ENCODE measurements around the gene CACNG5.
"Not testable (repeated sequence)": the region's sequence is repeated elsewhere in the genome, so short reads cannot be mapped to it uniquely, and the experiment has no call there.

The CACNG5 gene

GRCh38 chr17:66850692-66851091 lies 15.8 kb downstream of the CACNG5 start:
- no peak for DNase-seq

DNA sequence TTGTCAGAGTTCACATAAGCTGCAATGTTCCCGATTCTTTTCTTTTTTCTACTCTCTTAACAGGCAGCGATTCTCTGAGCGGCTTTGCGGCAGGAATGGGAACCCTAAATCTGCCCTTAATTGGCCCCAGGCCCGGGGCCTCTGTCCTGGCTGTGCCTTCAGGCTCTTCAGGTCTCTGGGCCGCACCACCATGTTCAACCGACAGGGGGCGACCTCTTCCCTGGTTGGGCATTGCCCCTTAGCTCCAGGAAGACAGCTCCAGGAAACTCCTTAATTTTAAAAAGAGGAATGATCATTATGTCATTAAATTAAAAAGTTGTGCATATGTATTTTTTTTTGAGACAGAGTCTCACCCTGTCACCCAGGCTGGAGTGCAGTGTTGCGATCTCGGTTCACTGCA lies 20.3 kb downstream of the CACNG5 start:
- DNase-seq: peak in 1 of 2 donors; percentile 25

DNA sequence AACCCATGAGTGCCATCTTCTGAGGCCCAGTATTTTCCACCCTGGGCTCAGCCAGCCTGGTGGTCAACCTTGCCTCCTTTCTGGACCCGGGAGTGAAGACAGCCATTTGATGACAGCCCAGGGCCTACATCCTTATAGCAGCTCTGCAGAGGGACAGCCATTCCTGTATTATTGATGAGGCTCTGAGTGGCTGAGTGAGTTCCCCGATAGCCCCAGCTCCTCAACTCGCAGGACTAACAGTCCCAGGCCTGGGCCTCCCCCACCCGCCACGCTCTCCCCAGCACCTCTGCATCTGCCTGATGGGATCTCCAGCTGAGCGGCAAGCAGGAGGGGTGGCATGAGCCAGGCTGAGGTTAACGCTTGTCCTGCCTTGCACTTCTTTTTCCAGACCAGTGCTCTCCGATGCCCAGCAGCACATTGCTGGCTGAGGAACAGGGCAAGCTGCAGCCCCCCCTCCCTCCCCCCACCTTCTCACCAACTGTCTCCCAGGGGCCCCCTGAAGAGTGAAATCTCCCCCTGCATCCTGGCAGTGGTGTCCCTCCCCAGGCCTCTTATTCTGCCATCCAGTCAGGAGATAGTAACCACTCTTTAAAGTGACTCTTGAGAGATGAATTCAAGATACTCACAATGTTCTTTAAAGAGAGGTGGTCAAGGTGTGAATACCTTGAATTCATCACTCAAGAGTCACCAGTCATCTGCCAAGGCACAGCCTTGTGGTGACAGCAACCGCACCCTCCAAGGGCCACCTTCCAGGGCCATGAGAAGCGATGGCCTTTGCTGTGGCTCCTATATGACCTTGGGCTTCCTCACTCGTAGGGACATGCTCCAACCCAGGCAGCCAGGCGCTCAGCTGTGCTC lies 23.5 kb downstream of the CACNG5 start:
- DNase-seq: no peak

DNA sequence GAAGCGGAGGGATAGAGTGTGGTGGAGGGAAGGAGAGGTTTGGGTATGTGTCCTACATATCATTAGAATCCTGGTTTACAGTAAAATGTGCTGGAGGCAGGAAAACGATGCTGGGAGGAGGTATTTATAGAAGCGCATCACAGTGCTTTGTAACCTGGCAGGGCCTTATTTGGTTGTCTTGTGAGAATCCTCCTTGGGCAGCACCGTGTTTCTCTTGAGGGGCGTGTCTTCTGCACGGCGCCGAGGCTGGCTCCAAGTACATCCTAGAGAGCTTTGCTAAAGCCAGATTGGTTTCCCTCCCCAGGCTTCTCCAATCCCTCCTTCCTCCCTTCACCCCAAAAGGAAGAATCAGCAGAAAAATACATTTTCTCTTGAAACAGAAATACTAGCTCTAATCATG lies 24.4 kb downstream of the CACNG5 start:
- no peak for DNase-seq

GRCh38 chr17:66860204-66860603 lies 25.3 kb downstream of the CACNG5 start:
- no peak for DNase-seq

GRCh38 chr17:66863820-66864219 lies 28.9 kb downstream of the CACNG5 start:
- no peak for DNase-seq

DNA sequence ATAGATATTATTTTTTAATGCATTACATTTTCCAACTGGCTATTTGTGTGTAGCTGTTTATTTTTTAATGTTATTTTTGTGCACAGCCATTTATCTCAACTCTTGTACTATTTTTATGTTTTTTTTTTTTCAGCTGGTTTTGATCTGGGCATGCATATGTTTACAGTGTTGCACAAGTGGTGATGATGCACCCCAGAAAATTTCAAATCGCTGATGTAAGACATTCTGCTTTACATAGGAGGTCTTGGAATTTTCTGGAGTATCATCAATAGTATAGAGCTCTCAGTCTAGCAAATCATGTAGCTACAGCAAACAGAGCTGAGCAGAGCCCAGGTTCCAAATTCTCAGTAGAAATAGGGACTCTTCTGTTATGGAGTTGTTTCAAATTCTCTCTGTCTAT lies 30.2 kb downstream of the CACNG5 start:
- DNase-seq: no peak

DNA sequence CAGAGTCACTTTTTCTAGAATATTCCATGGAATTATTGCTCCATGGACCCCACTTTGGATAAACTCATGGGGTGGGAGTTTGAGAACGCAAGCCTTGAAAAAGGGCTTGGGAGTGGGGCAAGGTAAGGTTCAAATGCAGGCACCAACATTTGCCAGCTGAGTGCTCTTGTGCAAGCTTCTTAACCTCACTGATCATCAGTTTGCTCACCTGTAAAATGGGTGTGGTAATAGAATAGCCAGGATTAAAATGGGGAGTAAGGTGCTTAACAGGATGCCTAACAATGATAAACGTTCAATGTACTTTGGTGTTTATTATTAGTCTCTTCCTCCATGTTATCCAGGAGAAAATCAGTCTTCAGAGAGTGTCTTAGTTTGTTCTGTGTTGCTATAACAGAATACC lies 39.0 kb downstream of the CACNG5 start:
- no peak for DNase-seq

DNA sequence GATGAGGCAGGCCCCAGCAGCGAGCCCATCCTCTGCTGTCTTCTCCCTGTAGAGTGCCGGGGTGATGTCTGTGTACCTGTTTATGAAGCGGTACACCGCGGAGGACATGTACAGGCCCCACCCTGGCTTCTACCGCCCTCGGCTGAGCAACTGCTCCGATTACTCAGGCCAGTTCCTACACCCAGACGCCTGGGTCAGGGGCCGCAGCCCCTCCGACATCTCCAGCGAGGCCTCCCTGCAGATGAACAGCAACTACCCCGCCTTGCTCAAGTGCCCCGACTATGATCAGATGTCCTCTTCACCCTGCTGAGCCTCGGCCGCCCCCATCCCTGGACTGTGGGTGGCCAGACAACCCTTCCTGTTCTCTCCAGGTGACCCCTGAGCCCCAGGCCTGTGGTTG lies 50.0 kb downstream of the CACNG5 start:
- no peak for DNase-seq

- DNase-seq: no peak
Measured at GRCh38 chr17:66885417-66885816, 50.5 kb downstream of the CACNG5 start.

DNA sequence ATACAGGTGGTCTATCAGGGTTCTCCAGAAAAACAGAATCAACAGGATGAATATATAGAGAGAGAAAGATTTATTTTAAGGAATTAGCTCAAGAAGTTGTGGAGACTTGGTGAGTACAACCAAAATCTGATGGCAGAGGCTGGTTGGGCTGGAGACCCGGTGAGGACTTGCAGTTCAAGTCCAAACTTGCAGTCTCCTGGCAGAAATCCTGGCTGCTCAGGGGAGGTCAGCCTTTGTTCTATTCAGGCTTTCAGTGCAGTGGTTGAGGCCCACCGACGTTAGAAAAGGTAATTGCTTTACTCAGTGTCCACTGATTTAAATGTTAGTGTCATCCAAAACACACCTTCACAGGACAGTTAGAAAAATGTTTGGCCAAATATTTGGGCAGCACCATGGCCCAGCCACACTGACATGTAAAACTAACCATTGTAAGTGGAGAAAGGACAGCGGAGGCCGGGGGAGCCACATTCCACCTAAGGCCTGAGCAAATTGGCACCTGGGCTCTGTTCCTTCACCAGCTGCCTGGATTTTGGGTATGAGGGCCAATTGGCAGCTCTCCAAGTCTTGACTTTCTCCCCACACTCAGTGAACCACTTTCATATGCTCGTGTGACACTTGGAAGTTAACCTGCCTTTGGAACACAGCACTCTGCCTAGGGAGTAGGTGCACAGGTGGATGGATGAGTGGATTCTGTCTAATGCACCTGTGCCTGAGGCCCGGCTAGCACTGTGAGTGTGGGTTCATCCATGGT lies 54.7 kb downstream of the CACNG5 start:
- no peak for DNase-seq

DNA sequence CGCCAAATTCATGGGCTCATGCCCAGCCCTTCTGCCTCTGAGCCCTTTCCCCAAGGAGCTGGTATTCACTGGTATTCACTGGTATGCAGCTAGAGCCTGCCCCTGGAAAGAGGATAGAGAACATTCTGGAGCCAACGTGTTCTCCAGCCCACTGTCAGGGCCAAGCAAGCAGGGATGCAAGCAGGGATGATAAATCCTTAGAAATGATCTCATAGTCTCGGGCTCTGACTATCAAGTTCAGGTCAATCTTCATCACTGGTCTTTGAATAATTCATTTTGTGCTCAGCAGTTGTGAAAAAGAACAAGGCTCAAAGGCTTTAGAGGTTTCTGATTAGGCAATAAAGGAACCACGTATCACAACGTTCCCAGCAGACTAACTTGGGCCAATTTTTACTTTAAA lies 57.3 kb downstream of the CACNG5 start:
- no peak for DNase-seq

DNA sequence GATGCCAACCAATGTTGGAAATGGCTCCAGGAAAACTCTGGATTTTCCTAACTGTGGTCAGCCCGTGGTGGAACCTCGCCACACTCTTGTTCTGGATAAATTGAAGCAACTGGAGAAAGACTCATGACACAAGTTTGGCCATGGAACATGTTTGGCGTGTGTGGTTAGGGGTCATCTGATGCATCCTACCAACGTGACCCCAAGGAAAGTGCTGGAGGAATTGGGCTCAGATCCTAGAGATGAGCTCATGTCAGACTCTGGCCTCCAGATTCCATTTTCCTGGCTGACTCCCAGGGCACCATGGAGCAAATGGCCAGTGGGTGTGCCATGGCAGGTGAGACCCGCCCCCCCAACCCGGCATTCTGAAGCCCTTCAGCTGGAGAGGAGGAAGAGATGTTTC lies 58.5 kb downstream of the CACNG5 start:
- DNase-seq: no peak

DNA sequence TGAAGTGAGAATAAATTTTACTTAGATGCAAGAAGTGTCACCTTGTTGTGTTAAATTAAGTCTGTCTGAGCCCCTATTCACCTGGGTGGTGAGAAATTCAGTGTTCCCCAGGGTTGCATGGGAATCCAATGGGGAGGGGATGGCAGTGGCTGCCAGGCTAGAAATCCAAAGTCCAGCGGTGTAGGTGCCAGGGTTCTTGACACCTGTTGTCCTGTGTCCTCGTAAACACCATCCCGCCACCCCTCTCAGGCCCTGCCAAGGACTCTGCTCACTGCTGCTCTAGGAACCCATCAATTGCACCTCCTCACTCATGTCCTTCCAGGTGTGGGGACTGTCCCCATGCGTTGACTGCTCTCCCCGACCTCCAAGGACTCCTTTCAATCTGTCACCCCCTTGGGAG lies 58.9 kb downstream of the CACNG5 start:
- DNase-seq: no peak

DNA sequence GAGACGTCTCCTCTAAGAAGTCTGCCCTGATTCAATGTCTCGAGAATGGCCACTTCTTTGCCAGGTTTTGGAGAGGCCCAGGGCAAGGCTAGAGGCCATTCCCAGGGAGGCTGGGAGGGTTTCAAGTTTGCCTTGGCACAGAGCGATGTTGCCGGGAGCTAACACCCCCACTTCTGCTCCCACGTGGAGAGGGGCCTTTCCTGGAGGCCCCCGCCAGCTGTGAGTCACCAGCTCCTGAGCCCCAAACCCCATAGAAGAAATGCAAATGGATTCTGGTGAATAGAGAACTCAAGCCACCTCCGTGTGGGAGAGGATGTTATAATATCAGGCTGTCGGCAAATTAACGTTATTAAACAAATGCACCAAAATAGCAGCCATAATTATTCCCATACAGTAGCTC lies 62.2 kb downstream of the CACNG5 start:
- DNase-seq: no peak

GRCh38 chr17:66898536-66898935 lies 63.6 kb downstream of the CACNG5 start:
- no peak for DNase-seq

DNA sequence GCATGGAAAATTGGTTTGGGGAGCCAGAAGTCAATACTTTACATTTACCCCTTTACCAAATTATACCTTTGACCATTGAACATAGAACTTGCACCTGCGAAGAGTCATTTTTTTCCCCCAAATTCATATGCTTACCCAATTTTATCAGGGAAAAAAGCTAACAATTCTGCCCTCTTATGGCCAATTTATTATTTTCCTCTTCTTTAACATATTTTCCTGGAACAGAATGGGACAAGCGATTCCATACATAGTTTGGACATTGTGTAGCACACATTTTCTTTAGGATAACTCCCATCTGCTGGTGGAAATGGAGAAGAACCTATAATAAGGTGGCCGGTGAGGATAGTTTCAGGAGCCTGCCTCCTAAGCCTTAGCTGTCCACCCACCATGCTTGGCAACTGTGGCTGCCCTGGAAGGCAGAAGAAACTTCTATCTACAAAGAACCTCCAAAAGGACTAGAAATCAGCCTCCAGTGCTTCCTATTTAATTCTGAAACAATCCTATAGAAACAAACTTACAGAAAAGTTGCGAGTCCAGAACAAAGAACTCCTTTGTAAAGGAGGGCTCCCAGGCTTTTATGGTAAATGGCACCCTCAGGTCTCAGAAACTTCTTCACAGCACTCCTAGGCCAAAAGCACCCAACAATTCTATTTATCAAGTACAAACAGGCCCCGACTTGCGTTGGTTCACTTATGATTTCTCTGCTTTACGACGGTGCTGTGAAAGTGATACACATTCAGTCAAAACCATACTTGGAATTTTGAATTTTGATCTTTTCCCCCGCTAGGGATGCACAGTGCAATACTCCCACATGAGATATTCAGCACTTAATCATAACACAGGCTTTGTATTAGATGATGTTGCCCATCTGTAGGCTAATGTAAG lies 65.5 kb downstream of the CACNG5 start:
- no peak for DNase-seq

DNA sequence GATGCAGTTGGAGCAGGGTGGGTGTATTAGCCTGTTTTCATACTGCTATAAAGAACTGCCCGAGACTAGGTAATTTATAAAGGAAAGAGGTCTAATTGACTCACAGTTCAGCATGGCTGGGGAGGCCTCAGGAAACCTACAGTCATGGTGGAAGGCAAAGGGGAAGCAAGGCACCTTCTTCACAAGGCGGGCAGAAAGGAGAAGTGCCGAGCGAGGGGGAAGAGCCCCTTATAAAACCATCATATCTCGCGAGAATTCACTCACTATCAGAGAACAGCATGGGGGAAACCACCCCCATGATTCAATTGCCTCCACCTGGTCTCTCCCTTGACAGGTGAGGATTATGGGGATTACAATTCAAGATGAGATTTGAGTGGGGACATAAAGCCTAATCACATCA lies 68.4 kb downstream of the CACNG5 start:
- not testable (repeated sequence) for DNase-seq

DNA sequence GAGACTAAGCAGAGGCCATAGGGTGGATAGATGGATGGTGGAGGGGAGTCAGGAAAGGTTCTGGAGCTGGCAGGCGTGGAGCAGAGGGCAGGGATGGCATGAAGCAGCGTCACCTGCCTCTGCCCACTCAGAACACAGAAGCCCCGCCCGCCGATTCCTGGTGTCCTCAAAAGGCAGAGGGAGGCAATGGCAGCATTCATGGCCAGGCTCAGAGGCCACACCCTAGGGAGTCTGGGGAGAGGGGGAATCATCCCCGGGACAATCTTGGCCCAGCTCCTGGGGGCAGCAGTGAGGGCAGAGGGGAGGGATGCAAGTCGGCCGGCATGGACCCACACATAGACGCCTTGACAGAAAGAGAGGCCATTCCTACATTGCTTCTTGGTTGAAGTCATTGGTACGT lies 68.9 kb downstream of the CACNG5 start:
- DNase-seq: no peak

- no peak for DNase-seq
Measured at GRCh38 chr17:66904760-66905624, 70.1 kb downstream of the CACNG5 start.

DNA sequence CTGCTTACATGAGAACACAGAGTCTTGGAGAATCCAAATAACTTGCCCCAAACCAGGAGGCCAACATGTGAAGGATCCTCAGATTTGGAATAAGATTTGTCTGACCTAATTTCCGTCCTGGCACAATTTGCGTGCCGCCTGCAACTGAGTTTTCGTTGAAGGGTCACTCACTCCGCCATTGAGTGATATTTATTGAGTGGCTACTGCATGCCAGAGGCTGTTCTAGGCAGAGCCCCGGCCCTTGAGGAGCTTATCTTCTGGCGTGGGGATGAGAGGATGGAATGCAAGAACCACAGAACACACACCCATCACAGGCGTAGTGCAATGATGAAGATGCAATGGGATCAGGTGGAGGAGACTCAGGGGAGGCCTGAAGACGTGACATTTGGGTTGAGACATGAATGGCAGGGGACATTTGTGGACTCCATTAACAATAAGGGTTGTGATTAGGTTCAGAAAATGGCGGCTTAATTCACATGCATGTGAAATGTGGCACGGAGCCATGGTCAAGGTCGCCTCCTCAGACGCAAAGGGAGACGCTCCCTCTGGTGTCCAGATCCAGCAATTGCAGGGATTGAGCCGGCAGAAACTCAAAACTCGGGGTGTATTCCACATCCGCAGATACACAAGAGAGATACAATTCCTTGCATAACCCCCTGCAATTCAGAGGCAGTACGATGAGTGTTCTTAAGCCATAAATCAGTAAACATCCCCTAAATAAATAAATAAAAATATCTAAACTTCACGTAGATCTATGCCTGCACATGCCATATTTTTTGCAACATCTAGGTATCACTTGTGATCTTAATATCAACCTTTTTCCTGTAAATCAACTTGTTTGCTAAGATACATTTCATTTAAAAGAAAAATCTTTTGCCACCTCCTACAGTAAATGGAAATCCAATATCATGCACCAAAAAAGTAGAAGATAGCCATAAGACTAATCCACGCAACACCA lies 71.7 kb downstream of the CACNG5 start:
- DNase-seq: peak; percentile 52 to 53
